Panc1 (cell line): Measurements from ENCODE around the gene CNKSR1.

Experiments
- CTCF ChIP-seq: fragments of 450-650 bp; IDR thresholded peaks from 2 replicates; pipeline ENCODE4 v1.5.1; 2017; ENCODE audit warnings: mild to moderate bottlenecking
- POLR2AphosphoS5 ChIP-seq: IDR thresholded peaks from 2 replicates; pipeline ENCODE4 v1.6.1; 2012; ENCODE audit warnings: mild to moderate bottlenecking, low read depth, low read length, moderate library complexity
- REST ChIP-seq, 2 experiments: IDR thresholded peaks; 2 replicates each; pipeline ENCODE4 v1.6.1; 2011 to 2012; ENCODE audit warnings: low read depth in 2 of 2, control low read depth in 1 of 2, low read length in 1 of 2, mild to moderate bottlenecking in 1 of 2, moderate library complexity in 1 of 2; ENCODE audit not compliant: insufficient read depth in 1 of 2
- SIN3A ChIP-seq: IDR thresholded peaks from 2 replicates; pipeline ENCODE4 v1.6.1; 2012; ENCODE audit warnings: low read depth, mild to moderate bottlenecking, low read length, moderate library complexity, borderline replicate concordance; ENCODE audit not compliant: insufficient read depth

DNA sequence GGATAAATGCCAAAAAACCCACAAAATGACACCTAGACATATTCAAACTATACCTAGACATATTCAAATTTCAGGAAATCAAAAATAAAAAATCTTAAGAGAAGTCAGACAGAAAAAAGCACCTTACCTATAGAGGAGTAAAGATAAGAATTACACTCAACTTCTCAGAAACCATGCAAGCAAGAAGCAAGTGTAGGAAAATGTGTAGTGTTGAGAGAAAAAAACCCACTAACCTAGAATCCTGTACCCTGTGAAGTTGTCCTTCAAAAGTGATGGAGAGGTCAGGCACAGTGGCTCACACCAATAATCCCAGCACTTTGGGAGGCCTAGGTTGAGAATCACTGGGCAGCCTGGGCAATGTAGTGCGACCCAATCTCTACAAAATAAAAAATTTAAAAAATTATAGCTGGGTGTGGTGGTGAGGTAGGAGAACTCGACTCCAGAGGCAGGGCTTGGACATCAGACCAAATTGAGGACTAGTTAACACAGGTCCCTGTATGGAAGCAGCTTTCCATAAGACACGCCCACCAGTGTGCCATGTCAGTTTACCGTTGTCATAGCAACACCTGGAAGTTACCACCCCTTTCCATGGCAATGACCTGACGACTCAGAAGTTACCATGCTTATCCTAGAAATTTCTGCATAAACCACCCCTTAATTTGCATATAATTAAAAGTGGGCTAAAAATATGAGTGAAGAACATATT is 45.0 kb upstream of the CNKSR1 start:
- TF ChIP-seq CTCF (no peak), REST (IDR thresholded peaks at IDR 0.05; ENCODE audit: insufficient read depth in 1 of 2, low read depth in 2 of 2, low read length in 1 of 2) (no peak), SIN3A (no peak), POLR2AphosphoS5 (no peak)
